NCI-H82 (cell line): ENCODE results near the gene GABRQ.
"Not testable (repeated sequence)": the region's sequence is repeated elsewhere in the genome, so short reads cannot be mapped to it uniquely, and the experiment has no call there.

Experiments used
- DNase-seq: peaks from one replicate; lab custom pipeline; 2025; lab: John Stamatoyannopoulos, UW

The GABRQ gene

GRCh38 chrX:152658302-152658701, 20.6 kb downstream of the GABRQ start:
- DNase-seq = peak; percentile 52

DNA sequence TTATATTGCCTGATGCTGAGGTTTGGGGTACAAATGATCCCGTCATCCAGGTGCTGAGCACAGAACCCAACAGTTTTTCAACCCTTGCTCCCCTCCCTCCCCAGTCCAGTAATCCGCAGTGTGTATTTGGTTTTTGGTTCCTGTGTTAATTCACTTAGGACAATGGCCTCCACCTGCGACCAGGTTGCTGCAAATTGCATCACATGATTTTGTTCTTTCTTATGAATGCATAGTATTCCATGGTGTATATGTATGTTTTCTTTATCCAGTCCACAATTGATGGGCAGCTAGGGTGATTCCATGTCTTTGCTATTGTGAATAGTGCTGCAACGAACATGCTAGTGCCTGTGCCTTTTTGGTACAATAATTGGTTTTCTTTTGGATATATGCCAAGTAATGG, 25.4 kb downstream of the GABRQ start:
- no peak for DNase-seq

DNA sequence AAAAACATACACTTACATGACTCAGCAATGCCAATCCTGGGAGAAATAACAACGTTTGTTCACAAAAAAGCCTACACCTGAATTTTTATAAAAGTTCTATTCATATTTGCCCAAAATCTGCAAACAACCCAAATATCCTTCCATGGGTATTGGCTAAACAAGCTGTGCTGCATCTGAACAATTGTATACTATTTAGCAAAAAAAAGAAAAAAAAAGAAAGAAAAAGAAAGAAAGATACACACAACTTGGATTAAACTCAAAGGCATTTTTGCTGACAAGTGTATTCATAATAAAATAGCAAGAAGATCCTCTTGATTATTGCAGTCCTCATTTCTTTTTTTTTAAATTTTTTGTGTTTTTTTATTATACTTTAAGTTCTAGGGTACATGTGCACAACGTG, 36.4 kb downstream of the GABRQ start:
- no peak for DNase-seq

- not testable (repeated sequence) for DNase-seq
These were observed 37.0 kb downstream of the GABRQ start for GRCh38 chrX:152674652-152675051.

- DNase-seq = not testable (repeated sequence)
These were observed 43.3 kb downstream of the GABRQ start for GRCh38 chrX:152681012-152681411.

GRCh38 chrX:152697952-152698931, 60.5 kb downstream of the GABRQ start, which contains the start of gene MAGEA3:
Gene MAGEA3 (plus strand): TSS chrX:152698794. CDS start chrX:152700833, 2,039 bp downstream.
- DNase-seq = not testable (repeated sequence)

DNA sequence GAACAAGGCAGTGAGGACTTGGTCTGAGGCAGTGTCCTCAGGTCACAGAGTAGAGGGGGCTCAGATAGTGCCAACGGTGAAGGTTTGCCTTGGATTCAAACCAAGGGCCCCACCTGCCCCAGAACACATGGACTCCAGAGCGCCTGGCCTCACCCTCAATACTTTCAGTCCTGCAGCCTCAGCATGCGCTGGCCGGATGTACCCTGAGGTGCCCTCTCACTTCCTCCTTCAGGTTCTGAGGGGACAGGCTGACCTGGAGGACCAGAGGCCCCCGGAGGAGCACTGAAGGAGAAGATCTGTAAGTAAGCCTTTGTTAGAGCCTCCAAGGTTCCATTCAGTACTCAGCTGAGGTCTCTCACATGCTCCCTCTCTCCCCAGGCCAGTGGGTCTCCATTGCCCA, 62.7 kb downstream of the GABRQ start:
- not testable (repeated sequence) for DNase-seq

DNA sequence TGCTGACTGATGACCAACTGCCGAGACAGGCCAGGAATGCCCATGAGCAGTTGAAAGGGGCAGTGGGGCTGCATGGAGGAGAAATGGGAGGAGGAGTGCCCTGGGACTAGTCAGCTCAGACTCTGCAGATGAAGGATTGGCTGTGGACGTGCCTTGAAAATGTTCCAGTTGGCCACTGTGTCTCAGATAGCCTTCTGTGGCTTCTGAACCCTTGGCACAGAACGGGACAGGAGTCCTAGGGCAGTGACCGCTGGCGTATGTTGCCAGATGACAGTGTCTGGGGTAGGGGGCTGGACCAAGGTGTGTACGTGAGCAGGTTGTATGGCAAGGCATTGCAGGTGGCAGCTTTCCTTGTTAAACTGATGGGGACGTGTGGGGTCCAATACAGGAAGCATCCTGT, 68.8 kb downstream of the GABRQ start:
- not testable (repeated sequence) for DNase-seq
